Trophoblast cell (in vitro differentiated cells and primary cell): ENCODE results near the gene G2E3.
"Not testable (repeated sequence)": the region's sequence is repeated elsewhere in the genome, so short reads cannot be mapped to it uniquely, and the experiment has no call there.

ENCODE experiments used
- DNase-seq, 2 donors: peaks; one replicate each; pipeline ENCODE4 v3.0.0-alpha.2; 2016
- H2AFZ ChIP-seq: 2 replicates; pipeline ENCODE4 v1.6.1; 2013; ENCODE audit warnings: low read length, moderate library complexity, mild to moderate bottlenecking; ENCODE audit not compliant: insufficient read depth, poor library complexity
- H2AK5ac ChIP-seq: 2 replicates; pipeline ENCODE4 v1.6.1; 2013; ENCODE audit warnings: mild to moderate bottlenecking, low read length
- H2BK120ac ChIP-seq: 2 replicates; pipeline ENCODE4 v1.6.1; 2013; ENCODE audit warnings: low read length, mild to moderate bottlenecking, moderate library complexity; ENCODE audit not compliant: insufficient read depth, poor library complexity
- H2BK12ac ChIP-seq: 2 replicates; pipeline ENCODE4 v1.6.1; 2013; ENCODE audit warnings: mild to moderate bottlenecking, low read length, moderate library complexity
- H2BK5ac ChIP-seq: 2 replicates; pipeline ENCODE4 v1.6.1; 2013; ENCODE audit warnings: low read length, low read depth, moderate library complexity, mild to moderate bottlenecking; ENCODE audit not compliant: poor library complexity
- H3K14ac ChIP-seq: 2 replicates; pipeline ENCODE4 v1.6.1; 2013; ENCODE audit warnings: mild to moderate bottlenecking, low read length
- H3K18ac ChIP-seq: 2 replicates; pipeline ENCODE4 v1.6.1; 2013; ENCODE audit warnings: mild to moderate bottlenecking, low read length
- H3K23ac ChIP-seq: 2 replicates; pipeline ENCODE4 v1.6.1; 2013; ENCODE audit warnings: low read length
- H3K27ac ChIP-seq: 2 replicates; pipeline ENCODE4 v1.5.1; 2013; ENCODE audit warnings: low read depth, mild to moderate bottlenecking, inconsistent platforms, low read length, moderate library complexity
- H3K27me3 ChIP-seq: 2 replicates; pipeline ENCODE4 v1.6.1; 2013; ENCODE audit warnings: inconsistent platforms, mild to moderate bottlenecking, low read length, moderate library complexity; ENCODE audit not compliant: insufficient read depth
- H3K36me3 ChIP-seq, 2 experiments: 1 replicate in 1 of 2; 2 replicates in 1 of 2; pipeline ENCODE4 v1.6.1; 2013; ENCODE audit warnings: low read length in 2 of 2, mild to moderate bottlenecking in 2 of 2, moderate library complexity in 1 of 2; ENCODE audit not compliant: insufficient read depth in 2 of 2, control insufficient read depth in 1 of 2
- H3K4ac ChIP-seq: 2 replicates; pipeline ENCODE4 v1.6.1; 2013; ENCODE audit warnings: low read depth, mild to moderate bottlenecking, low read length, moderate library complexity
- H3K4me1 ChIP-seq, 2 experiments: 1 replicate in 1 of 2; 2 replicates in 1 of 2; pipeline ENCODE4 v1.6.1; 2013; ENCODE audit warnings: low read length in 2 of 2, mild to moderate bottlenecking in 2 of 2, moderate library complexity in 1 of 2; ENCODE audit not compliant: insufficient read depth in 2 of 2, control insufficient read depth in 1 of 2
- H3K4me2 ChIP-seq: 2 replicates; pipeline ENCODE4 v1.6.1; 2013; ENCODE audit warnings: inconsistent platforms, mild to moderate bottlenecking, low read length, moderate library complexity
- H3K4me3 ChIP-seq: 2 replicates; pipeline ENCODE4 v1.5.1; 2013; ENCODE audit warnings: mild to moderate bottlenecking, low read depth, low read length, inconsistent platforms
- H3K79me1 ChIP-seq: one replicate; pipeline ENCODE4 v1.6.1; 2013; ENCODE audit warnings: low read length
- H3K79me2 ChIP-seq: 2 replicates; pipeline ENCODE4 v1.6.1; 2013; ENCODE audit warnings: low read length, mild to moderate bottlenecking; ENCODE audit not compliant: control insufficient read depth, insufficient read depth, poor library complexity
- H3K9ac ChIP-seq: 2 replicates; pipeline ENCODE4 v1.6.1; 2013; ENCODE audit warnings: mild to moderate bottlenecking, low read length
- H3K9me3 ChIP-seq: 2 replicates; pipeline ENCODE4 v1.6.1; 2013; ENCODE audit warnings: low read depth, mild to moderate bottlenecking, control low read depth, inconsistent platforms, low read length; ENCODE audit not compliant: insufficient read depth
- H4K12ac ChIP-seq: 2 replicates; pipeline ENCODE4 v1.6.1; 2013; ENCODE audit warnings: low read depth, mild to moderate bottlenecking, low read length, moderate library complexity
- H4K8ac ChIP-seq: 2 replicates; pipeline ENCODE4 v1.6.1; 2013; ENCODE audit warnings: low read depth, mild to moderate bottlenecking, low read length, moderate library complexity
- H4K91ac ChIP-seq: one replicate; pipeline ENCODE4 v1.6.1; 2013; ENCODE audit warnings: low read depth, mild to moderate bottlenecking, low read length, moderate library complexity
- WGBS: extraction: QIAGEN DNeasy Blood & Tissue Kit; methylation state at CpG from one replicate; pipeline ENCODE4 v1.1.7; 2013; ENCODE audit warnings: missing lambda C conversion rate; ENCODE audit not compliant: insufficient read length, insufficient coverage; ENCODE audit errors: extremely low coverage; 5-methylcytosine and 5-hydroxymethylcytosine counted together

G2E3 gene

GRCh38 chr14:30541318-30541717 is 17.6 kb upstream of the G2E3 start:
- no CpG with 5 or more reads among the region's 1 CpG for WGBS
- no peaks in the 10 kb centered on the region for H3K4me1 ChIP-seq
- H3K79me2 ChIP-seq, result no peaks in the 10 kb centered on the region
- peaks cover 1% of the 10 kb centered on the region for H3K9me3 ChIP-seq
- no peak overlapping the region for H3K27ac ChIP-seq
- H3K27me3 ChIP-seq, result no peaks in the 10 kb centered on the region
- no peak overlapping the region for H3K9ac ChIP-seq
- no peak overlapping the region for H3K4me3 ChIP-seq
- H3K4ac ChIP-seq, result no peak overlapping the region
- H2AK5ac ChIP-seq, result no peak overlapping the region
- no peak overlapping the region for H4K12ac ChIP-seq
- no peak overlapping the region for H2BK5ac ChIP-seq
- H3K23ac ChIP-seq, result no peak overlapping the region
- no peak overlapping the region for H2BK120ac ChIP-seq
- DNase-seq, result no peak
- H3K18ac ChIP-seq, result no peak overlapping the region
- no peak overlapping the region for H4K91ac ChIP-seq
- no peak overlapping the region for H4K8ac ChIP-seq
- no peak overlapping the region for H3K14ac ChIP-seq
- no peaks in the 10 kb centered on the region for H3K36me3 ChIP-seq
- H3K79me1 ChIP-seq, result no peaks in the 10 kb centered on the region
- H2AFZ ChIP-seq, result no peak overlapping the region
- H2BK12ac ChIP-seq, result no peak overlapping the region
- no peak overlapping the region for H3K4me2 ChIP-seq

- not testable (repeated sequence) for H4K91ac ChIP-seq, H3K27me3 ChIP-seq, H3K4ac ChIP-seq, H3K23ac ChIP-seq, H2BK120ac ChIP-seq, H3K79me2 ChIP-seq, H3K14ac ChIP-seq, H2AK5ac ChIP-seq, H4K12ac ChIP-seq, H3K18ac ChIP-seq, DNase-seq, H3K4me3 ChIP-seq, H3K36me3 ChIP-seq, H3K27ac ChIP-seq, H3K9me3 ChIP-seq, H3K9ac ChIP-seq, H4K8ac ChIP-seq, H2BK12ac ChIP-seq, H2AFZ ChIP-seq, H3K4me1 ChIP-seq, H3K4me2 ChIP-seq, H2BK5ac ChIP-seq, H3K79me1 ChIP-seq
- WGBS, result no CpG with 5 or more reads among the region's 4 CpGs
These were observed 12.2 kb upstream of the G2E3 start for GRCh38 chr14:30546735-30547134.

GRCh38 chr14:30547388-30548048 is 11.4 kb upstream of the G2E3 start:
- Histone ChIP-seq H3K9me3 (peaks cover 6% of the 10 kb centered on the region), H2AK5ac (no peak overlapping the region), H2BK5ac (no peak overlapping the region), H3K4me2 (no peak overlapping the region), H3K23ac (no peak overlapping the region), H4K8ac (no peak overlapping the region), H3K18ac (no peak overlapping the region), H2AFZ (no peak overlapping the region), H3K4ac (no peak overlapping the region), H4K91ac (no peak overlapping the region), H2BK12ac (no peak overlapping the region), H3K79me1 (no peaks in the 10 kb centered on the region), H3K27ac (no peak overlapping the region), H3K36me3 (no peaks in the 10 kb centered on the region), H3K4me1 (no peaks in the 10 kb centered on the region), H3K14ac (no peak overlapping the region), H3K4me3 (no peak overlapping the region), H4K12ac (no peak overlapping the region), H2BK120ac (no peak overlapping the region), H3K27me3 (no peaks in the 10 kb centered on the region), H3K9ac (no peak overlapping the region), H3K79me2 (no peaks in the 10 kb centered on the region)
- no CpG with 5 or more reads among the region's 40 CpGs for WGBS
- DNase-seq, result no peak

GRCh38 chr14:30550335-30550734 is 8.6 kb upstream of the G2E3 start:
- no peak overlapping the region for H2AK5ac ChIP-seq

More at GRCh38 chr14:30550335-30550734, 8.6 kb upstream of the G2E3 start:
- H2BK5ac ChIP-seq, result no peak overlapping the region
- no peak overlapping the region for H2AFZ ChIP-seq
- H3K27me3 ChIP-seq, result no peaks in the 10 kb centered on the region
- no peaks in the 10 kb centered on the region for H3K36me3 ChIP-seq
- no peak overlapping the region for H3K18ac ChIP-seq
- H3K79me2 ChIP-seq, result no peaks in the 10 kb centered on the region
- H3K9ac ChIP-seq, result no peak overlapping the region
- no peak overlapping the region for H4K91ac ChIP-seq
- H4K12ac ChIP-seq, result no peak overlapping the region
- peaks cover 6% of the 10 kb centered on the region for H3K9me3 ChIP-seq
- no peak overlapping the region for H2BK120ac ChIP-seq
- H3K4me3 ChIP-seq, result no peak overlapping the region
- no peak overlapping the region for H3K23ac ChIP-seq
- H3K79me1 ChIP-seq, result no peaks in the 10 kb centered on the region
- H3K4ac ChIP-seq, result no peak overlapping the region
- H3K14ac ChIP-seq, result no peak overlapping the region
- no peak overlapping the region for H3K4me2 ChIP-seq
- H4K8ac ChIP-seq, result no peak overlapping the region
- no peak overlapping the region for H2BK12ac ChIP-seq
- H3K4me1 ChIP-seq, result no peaks in the 10 kb centered on the region
- H3K27ac ChIP-seq, result no peak overlapping the region
- peak in 1 of 2 donors; percentile 29 for DNase-seq
